Hematopoietic multipotent progenitor cell treated with erythropoietin and hydrocortisone succinate and interleukin-3 and kit ligand, for 17 days (in vitro differentiated cells): Measurements from ENCODE around the gene CABCOCO1.

Experiments used
- DNase-seq: peaks from one replicate; pipeline ENCODE4 v3.0.0-alpha.2; 2015; ENCODE audit warnings: low spot score

CABCOCO1 gene

GRCh38 chr10:61662794-61663259 lies at the start of gene CABCOCO1:
CABCOCO1 (plus strand) TSS chr10:61662929; CDS start chr10:61662973, 44 bp downstream.
- no peak for DNase-seq

- no peak for DNase-seq
Measured at GRCh38 chr10:61613665-61614064, 49.1 kb upstream of the CABCOCO1 start.

GRCh38 chr10:61616611-61617010 lies 46.1 kb upstream of the CABCOCO1 start:
- no peak for DNase-seq

- no peak for DNase-seq
Measured at GRCh38 chr10:61617180-61617579, 45.5 kb upstream of the CABCOCO1 start.

- no peak for DNase-seq
Measured at GRCh38 chr10:61617586-61617985, 45.1 kb upstream of the CABCOCO1 start.

GRCh38 chr10:61618388-61618961 lies 44.3 kb upstream of the CABCOCO1 start:
- DNase-seq: no peak

GRCh38 chr10:61620506-61620905 lies 42.2 kb upstream of the CABCOCO1 start:
- no peak for DNase-seq

GRCh38 chr10:61621605-61622051 lies 41.1 kb upstream of the CABCOCO1 start:
- DNase-seq: no peak

GRCh38 chr10:61623161-61623560 lies 39.6 kb upstream of the CABCOCO1 start:
- DNase-seq: no peak

- DNase-seq: no peak
Measured at GRCh38 chr10:61626209-61626608, 36.5 kb upstream of the CABCOCO1 start.

GRCh38 chr10:61627266-61627665 lies 35.5 kb upstream of the CABCOCO1 start:
- DNase-seq: no peak

- no peak for DNase-seq
Measured at GRCh38 chr10:61628151-61628874, 34.4 kb upstream of the CABCOCO1 start.

GRCh38 chr10:61628875-61629513 lies 33.7 kb upstream of the CABCOCO1 start:
- no peak for DNase-seq

- DNase-seq: no peak
Measured at GRCh38 chr10:61629576-61629975, 33.2 kb upstream of the CABCOCO1 start.

GRCh38 chr10:61632057-61632670 lies 30.6 kb upstream of the CABCOCO1 start:
- DNase-seq: no peak

- DNase-seq: no peak
Measured at GRCh38 chr10:61633665-61634064, 29.1 kb upstream of the CABCOCO1 start.

- DNase-seq: no peak
Measured at GRCh38 chr10:61634746-61635145, 28.0 kb upstream of the CABCOCO1 start.

GRCh38 chr10:61635471-61635870 lies 27.3 kb upstream of the CABCOCO1 start:
- DNase-seq: no peak

GRCh38 chr10:61635932-61636331 lies 26.8 kb upstream of the CABCOCO1 start:
- no peak for DNase-seq

- DNase-seq: no peak
Measured at GRCh38 chr10:61639952-61640351, 22.8 kb upstream of the CABCOCO1 start.

GRCh38 chr10:61640856-61641255 lies 21.9 kb upstream of the CABCOCO1 start:
- DNase-seq: no peak

GRCh38 chr10:61642150-61642571 lies 20.6 kb upstream of the CABCOCO1 start:
- no peak for DNase-seq

- no peak for DNase-seq
Measured at GRCh38 chr10:61642676-61643075, 20.1 kb upstream of the CABCOCO1 start.
